C4-2B (cell line): ENCODE results near the gene AHSP.

ENCODE experiments used
- ZFX ChIP-seq: fragments of 450-650 bp; IDR thresholded peaks from 2 replicates; pipeline ENCODE4 v1.6.1; 2017
- TF ChIP-seq, protein P1 (sequence below): fragments of 450-650 bp; conservative IDR thresholded peaks from 2 replicates; pipeline ENCODE4 v1.5.1; 2017; ENCODE audit warnings: mild to moderate bottlenecking

DNA sequence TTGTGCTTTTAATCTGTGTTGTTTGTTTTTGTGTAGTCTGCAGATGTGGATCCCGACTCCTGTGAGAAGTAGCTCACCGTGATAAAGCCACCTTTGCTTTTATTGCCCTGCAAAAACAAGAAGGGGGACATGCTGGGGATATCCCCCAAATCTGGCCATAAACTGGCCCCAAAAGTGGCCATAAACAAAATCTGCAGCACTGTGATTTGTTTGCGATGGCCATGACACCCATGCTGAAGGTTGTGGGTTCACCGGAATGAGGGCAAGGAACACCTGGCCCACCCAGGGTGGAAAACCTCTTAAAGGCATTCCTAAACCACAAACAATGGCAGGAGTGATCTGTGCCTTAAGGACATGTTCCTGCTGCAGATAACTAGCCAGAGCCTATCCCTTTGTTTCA, 15.1 kb downstream of the AHSP start:
- TF ChIP-seq, protein P1, sequence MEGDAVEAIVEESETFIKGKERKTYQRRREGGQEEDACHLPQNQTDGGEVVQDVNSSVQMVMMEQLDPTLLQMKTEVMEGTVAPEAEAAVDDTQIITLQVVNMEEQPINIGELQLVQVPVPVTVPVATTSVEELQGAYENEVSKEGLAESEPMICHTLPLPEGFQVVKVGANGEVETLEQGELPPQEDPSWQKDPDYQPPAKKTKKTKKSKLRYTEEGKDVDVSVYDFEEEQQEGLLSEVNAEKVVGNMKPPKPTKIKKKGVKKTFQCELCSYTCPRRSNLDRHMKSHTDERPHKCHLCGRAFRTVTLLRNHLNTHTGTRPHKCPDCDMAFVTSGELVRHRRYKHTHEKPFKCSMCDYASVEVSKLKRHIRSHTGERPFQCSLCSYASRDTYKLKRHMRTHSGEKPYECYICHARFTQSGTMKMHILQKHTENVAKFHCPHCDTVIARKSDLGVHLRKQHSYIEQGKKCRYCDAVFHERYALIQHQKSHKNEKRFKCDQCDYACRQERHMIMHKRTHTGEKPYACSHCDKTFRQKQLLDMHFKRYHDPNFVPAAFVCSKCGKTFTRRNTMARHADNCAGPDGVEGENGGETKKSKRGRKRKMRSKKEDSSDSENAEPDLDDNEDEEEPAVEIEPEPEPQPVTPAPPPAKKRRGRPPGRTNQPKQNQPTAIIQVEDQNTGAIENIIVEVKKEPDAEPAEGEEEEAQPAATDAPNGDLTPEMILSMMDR, result no peak
- no peak for TF ChIP-seq ZFX
